Endothelial cell of umbilical vein (primary cell): ENCODE data around the gene ARRDC2.

Experiments
- EZH2 ChIP-seq: IDR thresholded peaks from 2 replicates; pipeline ENCODE4 v1.6.1; 2012; ENCODE audit warnings: borderline replicate concordance, low read depth, mild to moderate bottlenecking, moderate library complexity, low read length, inconsistent platforms; ENCODE audit not compliant: severe bottlenecking
- GATA2 ChIP-seq: IDR thresholded peaks from 2 replicates; pipeline ENCODE4 v1.7.0; 2011; ENCODE audit warnings: low read depth, mild to moderate bottlenecking, moderate library complexity, mixed read lengths, low read length; ENCODE audit not compliant: insufficient read length, insufficient read depth
- MYC ChIP-seq: IDR thresholded peaks from one replicate; pipeline ENCODE4 v1.6.1; 2011; ENCODE audit warnings: mild to moderate bottlenecking, low read depth, low read length
- POLR2AphosphoS5 ChIP-seq: IDR thresholded peaks from 2 replicates; pipeline ENCODE4 v1.6.1; 2012; ENCODE audit warnings: low read depth, mild to moderate bottlenecking, control low read depth, low read length, moderate library complexity; ENCODE audit not compliant: insufficient read depth
- TF ChIP-seq, protein P1 (sequence below), 2 donors: IDR thresholded peaks; 1 replicate in 1 of 2; 2 replicates in 1 of 2; pipeline ENCODE4 v1.5.1; 2011; ENCODE audit warnings: low read length in 2 of 2, mild to moderate bottlenecking in 2 of 2, moderate library complexity in 2 of 2, control low read depth in 1 of 2, inconsistent platforms in 1 of 2, low read depth in 1 of 2; ENCODE audit not compliant: insufficient read depth in 1 of 2; ENCODE audit errors: extremely low read depth in 1 of 2

DNA sequence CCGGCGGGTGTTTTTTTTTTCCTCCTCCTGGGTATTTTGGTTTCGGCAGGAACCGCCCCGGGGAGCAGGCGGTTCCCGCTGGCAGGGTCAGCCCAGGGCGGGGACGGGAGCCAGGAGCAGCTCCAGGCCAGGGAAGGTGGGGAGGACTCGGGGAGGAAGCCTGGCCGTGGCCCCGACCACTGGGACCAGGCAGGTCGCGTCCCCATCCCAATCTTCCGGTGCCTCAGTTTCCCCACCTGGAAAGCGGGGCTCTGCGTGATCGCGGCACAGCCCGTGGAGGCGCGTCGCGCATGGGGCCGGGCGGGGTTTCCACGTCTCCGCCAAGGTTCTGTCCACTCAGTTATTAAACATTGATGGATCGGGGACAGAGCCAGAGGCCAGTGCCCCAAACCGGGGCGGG is 43.9 kb downstream of the ARRDC2 start:
- TF ChIP-seq GATA2 (no peak), MYC (no peak), EZH2 (peak; percentile 46), POLR2AphosphoS5 (no peak)
- TF ChIP-seq, protein P1, sequence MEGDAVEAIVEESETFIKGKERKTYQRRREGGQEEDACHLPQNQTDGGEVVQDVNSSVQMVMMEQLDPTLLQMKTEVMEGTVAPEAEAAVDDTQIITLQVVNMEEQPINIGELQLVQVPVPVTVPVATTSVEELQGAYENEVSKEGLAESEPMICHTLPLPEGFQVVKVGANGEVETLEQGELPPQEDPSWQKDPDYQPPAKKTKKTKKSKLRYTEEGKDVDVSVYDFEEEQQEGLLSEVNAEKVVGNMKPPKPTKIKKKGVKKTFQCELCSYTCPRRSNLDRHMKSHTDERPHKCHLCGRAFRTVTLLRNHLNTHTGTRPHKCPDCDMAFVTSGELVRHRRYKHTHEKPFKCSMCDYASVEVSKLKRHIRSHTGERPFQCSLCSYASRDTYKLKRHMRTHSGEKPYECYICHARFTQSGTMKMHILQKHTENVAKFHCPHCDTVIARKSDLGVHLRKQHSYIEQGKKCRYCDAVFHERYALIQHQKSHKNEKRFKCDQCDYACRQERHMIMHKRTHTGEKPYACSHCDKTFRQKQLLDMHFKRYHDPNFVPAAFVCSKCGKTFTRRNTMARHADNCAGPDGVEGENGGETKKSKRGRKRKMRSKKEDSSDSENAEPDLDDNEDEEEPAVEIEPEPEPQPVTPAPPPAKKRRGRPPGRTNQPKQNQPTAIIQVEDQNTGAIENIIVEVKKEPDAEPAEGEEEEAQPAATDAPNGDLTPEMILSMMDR (IDR thresholded peaks at IDR 0.05; ENCODE audit: extremely low read depth in 1 of 2, insufficient read depth in 1 of 2, low read depth in 1 of 2, low read length in 2 of 2) = no peak
